Stimulated activated CD8-positive, alpha-beta memory T cell treated with anti-CD3 and anti-CD28 coated beads, Interleukin-2, amount 100 ng/mL, for 48 hours (primary cell): Measurements from ENCODE around the gene MINK1.

ENCODE experiments used
- DNase-seq, 2 donors: peaks; one replicate each; pipeline ENCODE4 v3.0.0-alpha.2; 2020; ENCODE audit warnings: low read depth in 2 of 2

The MINK1 gene

GRCh38 chr17:4833178-4833940 lies at the start of gene MINK1:
MINK1 (plus strand) TSS chr17:4833340; CDS start chr17:4833584, 244 bp downstream.
- peak; percentile 81 to 82 for DNase-seq

GRCh38 chr17:4785311-4786105 lies 47.6 kb upstream of the MINK1 start:
- DNase-seq: no peak

DNA sequence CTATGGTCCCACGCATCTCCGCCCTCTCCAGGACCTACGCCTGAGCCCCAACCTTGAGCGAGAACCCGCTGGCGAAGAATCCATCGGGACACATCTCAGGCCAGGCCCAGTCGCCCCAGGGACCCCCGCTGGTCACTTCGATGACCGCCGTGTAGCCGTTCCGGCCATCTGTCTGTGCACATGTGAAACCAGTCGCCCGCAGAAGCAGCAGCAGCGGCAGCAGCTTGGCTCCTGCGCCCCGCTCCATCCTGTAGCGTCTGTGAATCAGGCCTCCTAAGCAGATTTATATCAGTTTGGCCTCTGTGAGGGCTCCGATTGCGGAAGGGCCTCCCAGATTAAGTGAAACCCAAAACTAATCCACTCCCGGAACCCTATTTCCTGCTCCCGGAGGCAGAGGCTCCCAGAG lies 47.0 kb upstream of the MINK1 start, which contains the start of gene VMO1:
Gene VMO1 (minus strand): TSS at position 259 of the 406 bp plus-strand sequence. CDS start 12 bp downstream, at position 247.
- no peak for DNase-seq

DNA sequence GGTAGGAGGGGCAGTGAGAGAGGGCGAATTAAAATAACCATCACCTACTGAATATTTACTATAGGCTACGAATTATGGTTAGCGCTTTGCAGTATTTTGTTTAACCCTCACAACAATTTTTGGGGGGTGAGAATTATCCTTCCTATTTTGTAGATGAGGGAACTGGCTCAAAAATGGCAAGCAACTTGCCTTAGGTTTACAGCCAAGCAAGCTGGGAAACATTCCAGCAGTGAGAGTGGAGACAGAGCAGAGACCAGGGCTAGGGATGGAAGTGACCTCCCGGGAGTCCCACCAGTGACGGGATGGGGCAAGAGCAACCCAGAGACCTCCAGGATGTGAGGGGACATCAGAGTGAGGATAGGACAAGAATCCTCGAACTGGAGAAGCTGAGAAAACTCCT lies 46.6 kb upstream of the MINK1 start:
- DNase-seq: no peak

- DNase-seq: no peak
Measured at GRCh38 chr17:4788159-4788806, 44.9 kb upstream of the MINK1 start.

DNA sequence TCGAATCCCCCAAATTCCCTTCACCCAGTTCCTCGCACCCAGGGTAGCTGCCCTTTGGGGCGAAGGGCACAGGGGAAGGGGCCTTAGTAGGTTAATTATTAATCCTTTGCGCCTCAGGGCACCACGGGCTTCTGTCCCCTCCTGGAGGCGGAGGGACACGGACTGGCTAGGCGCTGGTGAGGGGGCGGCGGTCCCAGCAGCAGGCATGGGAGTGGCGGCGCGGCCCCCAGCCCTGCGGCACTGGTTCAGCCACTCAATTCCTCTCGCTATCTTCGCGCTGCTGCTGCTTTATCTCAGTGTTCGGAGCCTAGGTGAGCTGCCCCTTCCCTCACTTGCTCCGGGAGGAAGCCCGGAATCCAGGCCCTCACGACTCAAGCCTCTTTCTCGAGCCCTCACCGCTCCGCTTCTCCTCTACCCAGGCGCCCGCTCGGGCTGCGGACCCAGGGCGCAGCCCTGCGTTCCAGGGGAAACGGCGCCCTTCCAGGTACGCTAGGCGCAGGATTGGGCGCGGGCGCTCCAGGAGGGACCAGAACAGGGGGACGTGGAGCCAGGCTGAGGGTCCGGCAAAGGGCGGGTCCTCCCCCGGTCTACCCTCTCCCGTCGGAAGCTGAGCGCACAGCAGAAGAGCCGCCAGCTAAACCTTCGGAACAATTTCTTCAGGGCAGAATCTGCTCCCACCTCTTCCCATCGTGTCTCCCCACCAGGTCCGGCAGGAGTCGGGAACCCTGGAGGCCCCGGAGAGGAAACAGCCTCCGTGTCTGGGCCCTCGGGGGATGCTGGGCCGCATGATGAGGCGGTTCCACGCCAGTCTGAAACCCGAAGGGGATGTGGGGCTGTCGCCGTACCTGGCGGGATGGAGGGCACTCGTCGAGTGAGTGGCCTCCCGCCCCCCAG lies 44.1 kb upstream of the MINK1 start, which contains the start of gene GLTPD2:
Gene GLTPD2 (plus strand): TSS at position 158 of the 894 bp plus-strand sequence. CDS start 48 bp downstream, at position 206.
- no peak for DNase-seq

DNA sequence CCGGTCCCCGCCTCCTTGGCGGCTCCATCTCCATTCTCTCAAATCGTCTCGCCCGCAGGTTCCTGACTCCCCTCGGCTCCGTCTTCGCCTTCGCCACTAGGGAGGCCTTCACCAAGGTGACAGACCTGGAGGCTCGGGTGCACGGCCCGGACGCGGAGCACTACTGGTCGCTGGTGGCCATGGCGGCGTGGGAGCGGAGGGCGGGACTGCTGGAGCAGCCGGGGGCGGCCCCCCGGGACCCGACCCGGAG lies 43.5 kb upstream of the MINK1 start:
- no peak for DNase-seq

- peak; percentile 70 to 73 for DNase-seq
Measured at GRCh38 chr17:4789951-4790704, 43.0 kb upstream of the MINK1 start.

GRCh38 chr17:4790705-4791088 lies 42.4 kb upstream of the MINK1 start:
- DNase-seq: no peak

DNA sequence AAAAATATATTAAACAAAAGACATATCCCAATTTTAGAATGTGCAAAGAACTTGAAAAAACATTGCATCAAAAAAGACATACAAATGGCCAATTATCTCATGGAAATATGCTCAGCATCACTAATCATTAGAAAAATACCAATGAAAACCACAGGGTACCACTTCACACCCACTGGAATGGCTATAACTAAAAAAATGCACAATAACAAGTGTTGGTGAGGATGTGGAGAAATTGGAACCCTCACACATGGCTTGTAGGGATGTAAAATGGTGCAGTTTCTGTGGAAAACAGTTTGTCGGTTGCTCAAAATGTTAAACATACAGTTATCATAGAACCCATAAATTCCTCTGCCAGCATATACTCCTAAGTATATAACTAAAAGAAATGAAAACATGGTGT lies 38.0 kb upstream of the MINK1 start:
- no peak for DNase-seq

GRCh38 chr17:4796552-4796920 lies 36.6 kb upstream of the MINK1 start:
- peak in 1 of 2 donors; percentile 28 for DNase-seq

GRCh38 chr17:4800462-4801196 lies 32.5 kb upstream of the MINK1 start:
- DNase-seq: no peak

DNA sequence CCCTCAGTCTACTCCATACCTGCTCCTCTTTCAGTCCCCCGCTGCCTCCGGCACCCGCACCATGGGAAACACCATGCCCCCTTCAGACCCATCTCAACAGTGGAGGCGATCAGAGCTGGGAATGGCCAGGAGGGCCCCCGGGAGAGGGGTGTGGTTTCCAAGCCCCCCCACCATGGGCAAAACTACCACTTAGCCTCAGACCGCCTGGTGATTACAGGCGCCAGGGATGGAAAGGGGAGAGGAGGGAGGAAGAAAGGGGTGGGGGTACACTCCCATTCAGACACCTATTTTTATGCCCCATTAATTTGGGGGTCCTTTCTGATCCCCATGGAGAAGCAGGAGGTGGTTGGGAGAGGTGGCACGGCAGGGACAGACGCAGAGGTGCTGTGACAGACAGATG lies 30.9 kb upstream of the MINK1 start, which contains the start of gene C17orf114:
Gene C17orf114 (minus strand): TSS at position 101 of the 400 bp plus-strand sequence.
- no peak for DNase-seq

GRCh38 chr17:4806456-4806776 lies 26.7 kb upstream of the MINK1 start:
- no peak for DNase-seq

- DNase-seq: peak; percentile 85 to 89
Measured at GRCh38 chr17:4806777-4807604, 26.1 kb upstream of the MINK1 start, which contains the start of gene PLD2. PLD2 (plus strand) TSS chr17:4807152; CDS start chr17:4807773, 621 bp downstream.

GRCh38 chr17:4807605-4808377 lies 25.3 kb upstream of the MINK1 start:
- DNase-seq: no peak

GRCh38 chr17:4808378-4808767 lies 24.8 kb upstream of the MINK1 start:
- DNase-seq: no peak

GRCh38 chr17:4810696-4811290 lies 22.3 kb upstream of the MINK1 start:
- no peak for DNase-seq
